Transverse colon (tissue), 4 donors: ENCODE results near the gene RAI1. TPM values are rescaled to one million over a fixed set of nuclear protein-coding genes. Genes with fewer than 3 reads are reported as not detected.
A peak's percentile ranks its signal among the peaks of the same experiment; 100 is the strongest.

Experiments
- DNase-seq: peaks from one replicate; pipeline ENCODE4 v3.0.0-alpha.2; 2019
- H3K27ac ChIP-seq, 4 donors: fragments of 200-600 bp; sonication (generic); 2 replicates each; pipeline ENCODE4 v1.5.1; 2016 to 2018; ENCODE audit warnings: inconsistent platforms in 4 of 4
- H3K27me3 ChIP-seq: fragments of 200-600 bp; sonication (generic); 2 replicates; pipeline ENCODE4 v1.5.1; 2017; ENCODE audit warnings: inconsistent platforms
- H3K36me3 ChIP-seq, 4 donors: fragments of 200-600 bp; sonication (generic); 2 replicates each; pipeline ENCODE4 v1.5.1; 2017 to 2019; ENCODE audit warnings: inconsistent platforms in 4 of 4
- H3K4me1 ChIP-seq, 4 donors: fragments of 200-600 bp; sonication (generic); 2 replicates each; pipeline ENCODE4 v1.5.1; 2017 to 2020; ENCODE audit warnings: inconsistent platforms in 4 of 4
- H3K4me3 ChIP-seq, 4 donors: fragments of 200-600 bp; sonication (generic); 1 replicate in 1 of 4; 2 replicates in 3 of 4; pipeline versions ENCODE4 v1.5.1 to v1.6.1; 2017 to 2019; ENCODE audit warnings: inconsistent platforms in 4 of 4
- H3K9me3 ChIP-seq, 2 donors: fragments of 200-600 bp; sonication (generic); 2 replicates each; pipeline ENCODE4 v1.5.1; 2017 to 2019; ENCODE audit warnings: inconsistent platforms in 2 of 2
- CTCF ChIP-seq, 5 experiments: fragments of 200-600 bp in 3 of 5; fragments of 450-650 bp in 2 of 5; sonication (generic) in 3 of 5; IDR thresholded peaks; 1 replicate in 2 of 5; 2 replicates in 3 of 5; pipeline ENCODE4 v1.5.1; 2016 to 2017; ENCODE audit warnings: antibody characterized with exemption in 5 of 5, inconsistent platforms in 3 of 5, mild to moderate bottlenecking in 2 of 5, moderate library complexity in 1 of 5
- EP300 ChIP-seq: sonication (generic); formaldehyde crosslinking; IDR thresholded peaks from one replicate; pipeline ENCODE4 v1.6.1; 2017; ENCODE audit warnings: antibody characterized with exemption, low read depth
- POLR2A ChIP-seq: fragments of 450-650 bp; IDR thresholded peaks from one replicate; pipeline ENCODE4 v1.6.1; 2016; ENCODE audit warnings: antibody characterized with exemption, mild to moderate bottlenecking, moderate library complexity
- POLR2AphosphoS5 ChIP-seq, 3 donors: sonication (generic); formaldehyde crosslinking; IDR thresholded peaks; one replicate each; pipeline ENCODE4 v1.6.1; 2016; ENCODE audit warnings: antibody characterized with exemption in 3 of 3
- WGBS, 2 donors: methylation state at CpG; one replicate each; pipeline ENCODE4 v1.1.5; 2018; ENCODE audit warnings: low coverage in 1 of 2; 5-methylcytosine and 5-hydroxymethylcytosine counted together
- in situ Hi-C, 4 donors: fragments of 200-750 bp; cut with MboI; loops; one replicate each; pipeline versions ENCODE4 v1.15.0 to v1.15.1; 2017; ENCODE audit warnings: low sequenced_read_pairs in 3 of 4, low pct_ligation_motif_present in 1 of 4, low pct_unique_long_range_greater_than_20kb in 1 of 4
- intact Hi-C: fragments of 100-400 bp; cut with DNase I; formaldehyde crosslinking; loops from one replicate; pipeline ENCODE4 v1.15.1; 2023; ENCODE audit warnings: low total_unique reads
- total RNA-seq, 4 donors: library from RNA; depleted of rRNA; stranded (reverse); fragments of >200 nt; gene quantifications; one replicate each; pipeline ENCODE4 v1.1.0, GENCODE V29; 2016

The RAI1 gene
- total RNA-seq, 4 donors from 2014 or later, result 14.1 to 163 (median 34.6) TPM

GRCh38 chr17:17749921-17750320 is 68.7 kb downstream of the RAI1 start:
- WGBS, 2 donors, result 62 to 80% methylated on average over 1 to 6 of the region's 6 CpGs
- in situ Hi-C loops, result no loop called here
- H3K4me3 ChIP-seq, result no peak overlapping the region
- H3K9me3 ChIP-seq, result no peaks in the 10 kb centered on the region
- intact Hi-C loops, result no loop called here
- TF ChIP-seq POLR2AphosphoS5 (IDR thresholded peaks at IDR 0.05) (no peak), POLR2A (no peak), EP300 (no peak)
- H3K4me1 ChIP-seq, result peaks cover 13 to 46% (median 27%) of the 10 kb centered on the region in 4 donors
- peak overlapping the region in 1 of 4 donors; percentile 91 for H3K27ac ChIP-seq
- no peaks in the 10 kb centered on the region for H3K36me3 ChIP-seq
- peak; percentile 47 for DNase-seq
- no peaks in the 10 kb centered on the region for H3K27me3 ChIP-seq

GRCh38 chr17:17750881-17751280 is 69.6 kb downstream of the RAI1 start:
- Histone ChIP-seq H3K4me3 (peak overlapping the region in 1 of 4 donors; percentile 66), H3K4me1 (peaks cover 13 to 46% (median 27%) of the 10 kb centered on the region in 4 donors), H3K27ac (peak overlapping the region; percentile 83 to 91 (median 90)), H3K9me3 (no peaks in the 10 kb centered on the region), H3K27me3 (no peaks in the 10 kb centered on the region), H3K36me3 (no peaks in the 10 kb centered on the region)
- in situ Hi-C loops, result no loop called here
- WGBS, 2 donors, result 58 to 63% methylated on average over 2 to 8 of the region's 8 CpGs
- intact Hi-C loops, result no loop called here
- TF ChIP-seq POLR2A (no peak), CTCF (IDR thresholded peaks at IDR 0.05) (no peak), EP300 (no peak), POLR2AphosphoS5 (IDR thresholded peaks at IDR 0.05) (no peak)
- peak; percentile 29 for DNase-seq

GRCh38 chr17:17751489-17752088 is 70.3 kb downstream of the RAI1 start:
- DNase-seq, result no peak
- Histone ChIP-seq H3K27ac (peak overlapping the region; percentile 83 to 91 (median 90)), H3K9me3 (no peaks in the 10 kb centered on the region), H3K4me3 (peak overlapping the region in 3 of 4 donors; percentile 36 to 66 (median 50)), H3K27me3 (no peaks in the 10 kb centered on the region), H3K36me3 (no peaks in the 10 kb centered on the region), H3K4me1 (peaks cover 13 to 46% (median 27%) of the 10 kb centered on the region in 4 donors)
- in situ Hi-C loops (no loop called here), intact Hi-C loops (loop anchor here (1.0 kb wide), 1 partner anchor 40 kb away; no protein-coding TSS in a partner anchor)
- no peak for TF ChIP-seq POLR2A
- no peak for TF ChIP-seq CTCF (IDR thresholded peaks at IDR 0.05)
- no peak for TF ChIP-seq EP300
- no peak for TF ChIP-seq POLR2AphosphoS5 (IDR thresholded peaks at IDR 0.05)
- 39 to 41% methylated on average over 14 to 17 of the region's 17 CpGs for WGBS, 2 donors

- TF ChIP-seq POLR2A (peak; percentile 74), EP300 (no peak), POLR2AphosphoS5 (IDR thresholded peaks at IDR 0.05) (peak; percentile 25 to 56 (median 32)), CTCF (IDR thresholded peaks at IDR 0.05) (peak in 2 of 5 experiments; percentile 18 to 25)
- no peaks in the 10 kb centered on the region for H3K9me3 ChIP-seq
- peak overlapping the region; percentile 83 to 91 (median 90) for H3K27ac ChIP-seq
- peak; percentile 98 for DNase-seq
- H3K27me3 ChIP-seq, result no peaks in the 10 kb centered on the region
- in situ Hi-C loops (no loop called here), intact Hi-C loops (loop anchor here (1.0 kb wide), 1 partner anchor 39 kb away; no protein-coding TSS in a partner anchor)
- no peaks in the 10 kb centered on the region for H3K36me3 ChIP-seq
- H3K4me1 ChIP-seq, result peaks cover 13 to 42% (median 29%) of the 10 kb centered on the region in 4 donors
- 7% methylated on average over 3 to 35 of the region's 57 CpGs for WGBS, 2 donors
- peak overlapping the region; percentile 42 to 66 (median 46) for H3K4me3 ChIP-seq
These were observed 71.0 kb downstream of the RAI1 start for GRCh38 chr17:17752089-17752820.
